Measurements from ENCODE around the gene PREX1. TPM values are rescaled to one million over a fixed set of nuclear protein-coding genes. Genes with fewer than 3 reads are reported as not detected.

Gene PREX1
- total and polyA plus RNA-seq, 2 experiments from 2014 or later: 2.4 to 10.3 TPM

DNA sequence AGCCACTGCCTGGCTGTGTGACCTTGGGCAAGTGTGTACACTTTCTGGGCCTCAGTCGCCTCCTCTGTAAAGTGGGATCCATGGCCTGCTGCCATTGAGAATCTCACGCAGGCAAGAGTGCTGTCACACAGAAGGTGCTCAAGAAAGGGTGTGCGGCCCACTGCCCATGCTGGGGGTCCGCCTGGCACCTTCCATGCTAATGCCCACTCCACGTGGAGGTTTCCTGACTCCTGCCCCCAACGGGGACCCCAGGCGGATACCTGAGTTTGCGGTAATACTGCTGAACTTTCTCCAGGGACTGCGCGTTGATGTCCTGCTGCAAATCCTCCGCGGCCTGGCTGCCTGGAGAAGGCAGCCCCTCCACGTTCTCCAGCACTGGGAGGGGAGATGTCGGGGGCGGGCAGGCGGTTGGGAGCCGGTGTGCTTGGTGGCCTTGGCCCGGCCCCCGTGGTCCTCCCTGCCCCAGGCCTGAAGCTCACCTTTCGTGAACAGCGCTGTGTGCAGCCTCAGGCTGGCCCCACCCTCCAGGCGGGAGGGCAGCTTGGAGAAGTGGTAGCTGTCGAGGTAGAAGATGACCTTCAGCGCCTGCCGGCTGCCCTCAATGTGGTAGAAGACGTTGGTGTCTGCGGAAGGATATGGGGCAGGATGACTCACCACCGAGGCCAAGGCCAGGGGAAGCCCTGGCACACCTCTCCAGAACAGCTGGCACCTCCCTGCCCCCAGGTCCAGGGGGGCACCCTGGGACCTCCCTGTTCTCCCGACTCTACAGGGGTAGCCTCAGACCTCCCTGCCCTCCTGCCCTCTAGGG, 195.6 kb downstream of the PREX1 start:
- no peak overlapping the region for H3K4me3 Mint-ChIP-seq
- Histone ChIP-seq H3K79me2 (replicated peaks; ENCODE audit: insufficient read depth) (no peaks in the 10 kb centered on the region), H3K36me3 (ENCODE audit: insufficient read depth) (no peaks in the 10 kb centered on the region), H3K4me3 (no peak overlapping the region), H3F3A (replicated peaks; ENCODE audit: low read depth) (no peaks in the 10 kb centered on the region), H3K27ac (ENCODE audit: low read depth) (no peak overlapping the region), H2AFZ (no peak overlapping the region), H3K4me1 (ENCODE audit: insufficient read depth) (no peaks in the 10 kb centered on the region), H4K20me1 (replicated peaks; ENCODE audit: insufficient read depth) (no peaks in the 10 kb centered on the region), H3K4me2 (no peak overlapping the region), H3K9me2 (ENCODE audit: insufficient read depth) (no peaks in the 10 kb centered on the region), H3K27me3 (ENCODE audit: insufficient read depth) (no peaks in the 10 kb centered on the region)
- peaks cover 9% of the 10 kb centered on the region for H3K27me3 Mint-ChIP-seq (ENCODE audit: insufficient read depth, low read depth, poor library complexity)
- DNase-seq (ENCODE audit: low spot score): no peak
- H3K27ac Mint-ChIP-seq: no peak overlapping the region
- H3K36me3 Mint-ChIP-seq (ENCODE audit: low read depth): no peaks in the 10 kb centered on the region
- no peaks in the 10 kb centered on the region for H3K9me3 Mint-ChIP-seq
- ATAC-seq: no peak
- peaks cover 5% of the 10 kb centered on the region; the same call in 2 of the 3 replicates for H3K4me1 Mint-ChIP-seq
- no peak for TF ChIP-seq POLR2AphosphoS5 (IDR thresholded peaks at IDR 0.05; ENCODE audit: low read depth)
- TF ChIP-seq NANOG (IDR thresholded peaks at IDR 0.05; ENCODE audit: borderline replicate concordance): no peak
- no peak for TF ChIP-seq ZNF462 (CRISPR knock-in tag; IDR thresholded peaks at IDR 0.05)
- TF ChIP-seq CREB1 (CRISPR knock-in tag; IDR thresholded peaks at IDR 0.05; ENCODE audit: low read depth): no peak
- TF ChIP-seq EZH2phosphoT487 (IDR thresholded peaks at IDR 0.05; ENCODE audit: unreplicated experiment): no peak
- no peak for TF ChIP-seq ZNF114 (CRISPR knock-in tag; IDR thresholded peaks at IDR 0.05)
